A673 (cell line): Measurements from ENCODE around the gene HSPB2. TPM values are rescaled to one million over a fixed set of nuclear protein-coding genes. Genes with fewer than 3 reads are reported as not detected.

ENCODE experiments used
- BruUV-seq: library from RNA; stranded (reverse); fragments of 400-500 nt; replicated peaks from 2 replicates; lab custom pipeline; 2021; lab: Mats Ljungman, UMichigan
- CTCF ChIA-PET: fragments of 300-600 bp; sonication (Branson Sonifier 250); formaldehyde crosslinking; loops from one replicate; lab custom pipeline; 2022; ENCODE audit warnings: antibody characterized with exemption; lab: Charles Lee
- POLR2A ChIA-PET: fragments of 300-600 bp; sonication (Branson Sonifier 250); formaldehyde crosslinking; loops from one replicate; lab custom pipeline; 2022; ENCODE audit warnings: antibody characterized with exemption; ENCODE audit not compliant: low non-redundant PET; lab: Charles Lee
- DNase-seq: peaks from one replicate; pipeline ENCODE4 v3.0.0-alpha.2; 2015; ENCODE audit warnings: low spot score
- H3K27ac ChIP-seq: fragments of 200-600 bp; sonication (generic); 2 replicates; pipeline ENCODE4 v1.5.1; 2016; ENCODE audit warnings: mixed run types, low read depth, mild to moderate bottlenecking, mixed read lengths, antibody characterized with exemption, low read length; ENCODE audit not compliant: poor library complexity, severe bottlenecking
- H3K27me3 ChIP-seq: fragments of 200-600 bp; sonication (generic); replicated peaks from 2 replicates; pipeline ENCODE4 v1.6.1; 2017; ENCODE audit warnings: mixed run types, low read depth, mild to moderate bottlenecking, mixed read lengths, antibody characterized with exemption, low read length; ENCODE audit not compliant: insufficient read depth, poor library complexity
- H3K36me3 ChIP-seq: fragments of 200-600 bp; sonication (generic); 2 replicates; pipeline ENCODE4 v1.6.1; 2016; ENCODE audit warnings: mixed run types, mild to moderate bottlenecking, mixed read lengths, antibody characterized with exemption, low read length; ENCODE audit not compliant: insufficient read depth, poor library complexity, severe bottlenecking
- H3K4me1 ChIP-seq: fragments of 200-600 bp; sonication (generic); 2 replicates; pipeline ENCODE4 v1.6.1; 2017; ENCODE audit warnings: mixed run types, mild to moderate bottlenecking, mixed read lengths, antibody characterized with exemption, low read length; ENCODE audit not compliant: insufficient read depth, poor library complexity, severe bottlenecking
- H3K4me3 ChIP-seq: fragments of 200-600 bp; sonication (generic); 2 replicates; pipeline ENCODE4 v1.5.1; 2016; ENCODE audit warnings: low read depth, mixed run types, mild to moderate bottlenecking, mixed read lengths, low read length; ENCODE audit not compliant: poor library complexity, severe bottlenecking
- H3K9me3 ChIP-seq: fragments of 200-600 bp; sonication (generic); 2 replicates; pipeline ENCODE4 v1.6.1; 2016; ENCODE audit warnings: mixed run types, low read depth, mild to moderate bottlenecking, mixed read lengths, antibody characterized with exemption, low read length; ENCODE audit not compliant: poor library complexity, severe bottlenecking
- CTCF ChIP-seq: fragments of 300-800, 200-600 bp; sonication (generic); conservative IDR thresholded peaks from 2 replicates; pipeline ENCODE4 v1.5.1; 2017; ENCODE audit warnings: low read depth, mild to moderate bottlenecking, antibody characterized with exemption, low read length, moderate library complexity, mixed read lengths
- EZH2 ChIP-seq: fragments of 200-600 bp; sonication (generic); IDR thresholded peaks from 2 replicates; pipeline ENCODE4 v1.6.1; 2017; ENCODE audit warnings: borderline replicate concordance, low read depth, mild to moderate bottlenecking, mixed read lengths, antibody characterized with exemption, low read length; ENCODE audit not compliant: poor library complexity, severe bottlenecking
- intact Hi-C: fragments of 100-400 bp; cut with micrococcal nuclease; formaldehyde crosslinking; loops from one replicate; pipeline ENCODE4 v1.10.0; 2022; ENCODE audit not compliant: unreplicated experiment
- total RNA-seq: library from RNA; stranded (reverse); gene quantifications from 2 replicates; pipeline ENCODE4 v1.2.3, GENCODE V29; 2021

The HSPB2 gene
- total RNA-seq, 1 experiment from 2014 or later: not detected

GRCh38 chr11:111935317-111936039 lies 22.9 kb downstream of the HSPB2 start:
- ChIA-PET POLR2A (no interaction called here), CTCF (interaction anchor here (0.6 kb wide), 1 partner anchor 61 kb away, joined by 5 read pairs; no protein-coding TSS in a partner anchor)
- intact Hi-C loops: loop anchor here (5.0 to 10.0 kb wide), 2 partner anchors 149 to 347 kb away; partner anchors contain the start of genes SDHD and TIMM8B
- Histone ChIP-seq H3K27me3 (no peaks in the 10 kb centered on the region), H3K27ac (no peak overlapping the region), H3K36me3 (no peaks in the 10 kb centered on the region), H3K4me3 (no peak overlapping the region), H3K9me3 (no peaks in the 10 kb centered on the region), H3K4me1 (peaks cover 44% of the 10 kb centered on the region)
- DNase-seq: no peak
- no TSS peak for BruUV-seq
- TF ChIP-seq EZH2 (no peak), CTCF (no peak)

DNA sequence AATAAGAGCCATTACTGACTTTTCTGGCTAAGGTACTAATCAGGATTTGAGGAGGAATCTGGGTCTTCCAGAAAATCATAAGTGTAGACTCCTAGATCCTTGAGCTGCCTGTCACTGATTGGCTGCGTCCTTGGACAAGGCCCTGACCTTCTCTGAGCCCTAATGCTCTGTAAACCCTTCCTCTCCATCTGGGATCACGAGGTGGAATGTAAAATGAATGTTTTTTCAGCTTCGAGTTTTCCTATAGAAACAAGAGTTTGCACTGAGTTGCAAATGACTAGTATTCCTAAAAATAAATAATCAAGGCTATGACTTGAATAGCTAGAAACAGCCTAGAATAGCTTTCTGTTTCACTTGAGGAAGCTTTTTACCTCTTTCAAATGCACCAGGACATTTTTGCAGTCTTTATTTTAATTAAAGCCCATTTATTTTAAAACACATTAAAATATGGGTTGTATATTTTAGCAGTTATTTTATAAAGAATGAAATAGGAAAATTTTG lies 23.6 kb downstream of the HSPB2 start:
- ChIA-PET POLR2A (no interaction called here), CTCF (interaction anchor here (0.6 kb wide), 2 partner anchors 26 to 73 kb away, joined by 3 read pairs; no protein-coding TSS in a partner anchor)
- intact Hi-C loops: loop anchor here (5.0 to 10.0 kb wide), 2 partner anchors 149 to 346 kb away; partner anchors contain the start of genes SDHD and TIMM8B
- H3K27me3 ChIP-seq: no peaks in the 10 kb centered on the region
- peak overlapping the region; percentile 58 for H3K4me3 ChIP-seq
- no peak for DNase-seq
- peaks cover 44% of the 10 kb centered on the region for H3K4me1 ChIP-seq
- no peaks in the 10 kb centered on the region for H3K36me3 ChIP-seq
- H3K9me3 ChIP-seq: no peaks in the 10 kb centered on the region
- no peak for TF ChIP-seq EZH2
- TF ChIP-seq CTCF: no peak
- BruUV-seq: no TSS peak
- no peak overlapping the region for H3K27ac ChIP-seq

- peaks cover 44% of the 10 kb centered on the region for H3K4me1 ChIP-seq
- TF ChIP-seq CTCF (no peak), EZH2 (no peak)
- POLR2A ChIA-PET: interaction anchor here (0.6 kb wide), 1 partner anchor 27 kb away, joined by 3 read pairs; no protein-coding TSS in a partner anchor
- H3K4me3 ChIP-seq: peak overlapping the region; percentile 58
- CTCF ChIA-PET: interaction anchor here (0.8 kb wide), 1 partner anchor 66 kb away, joined by 3 read pairs; the partner anchor contains the start of gene ALG9
- H3K27me3 ChIP-seq: no peaks in the 10 kb centered on the region
- no peaks in the 10 kb centered on the region for H3K36me3 ChIP-seq
- intact Hi-C loops: loop anchor here (5.0 to 10.0 kb wide), 2 partner anchors 147 to 345 kb away; partner anchors contain the start of genes SDHD and TIMM8B
- peak overlapping the region; percentile 45 for H3K27ac ChIP-seq
- no TSS peak for BruUV-seq
- DNase-seq: no peak
- H3K9me3 ChIP-seq: no peaks in the 10 kb centered on the region
Measured at GRCh38 chr11:111937461-111937769, 24.9 kb downstream of the HSPB2 start.
